GM21390 (cell line): ENCODE measurements around the gene ESPN.
"Not testable (repeated sequence)": the region's sequence is repeated elsewhere in the genome, so short reads cannot be mapped to it uniquely, and the experiment has no call there.

Experiments used
- ATAC-seq: cut with Tn5 transposase; IDR thresholded peaks from one replicate; pipeline ENCODE4 v1.9.1; 2021; ENCODE audit not compliant: unreplicated experiment

ESPN gene

DNA sequence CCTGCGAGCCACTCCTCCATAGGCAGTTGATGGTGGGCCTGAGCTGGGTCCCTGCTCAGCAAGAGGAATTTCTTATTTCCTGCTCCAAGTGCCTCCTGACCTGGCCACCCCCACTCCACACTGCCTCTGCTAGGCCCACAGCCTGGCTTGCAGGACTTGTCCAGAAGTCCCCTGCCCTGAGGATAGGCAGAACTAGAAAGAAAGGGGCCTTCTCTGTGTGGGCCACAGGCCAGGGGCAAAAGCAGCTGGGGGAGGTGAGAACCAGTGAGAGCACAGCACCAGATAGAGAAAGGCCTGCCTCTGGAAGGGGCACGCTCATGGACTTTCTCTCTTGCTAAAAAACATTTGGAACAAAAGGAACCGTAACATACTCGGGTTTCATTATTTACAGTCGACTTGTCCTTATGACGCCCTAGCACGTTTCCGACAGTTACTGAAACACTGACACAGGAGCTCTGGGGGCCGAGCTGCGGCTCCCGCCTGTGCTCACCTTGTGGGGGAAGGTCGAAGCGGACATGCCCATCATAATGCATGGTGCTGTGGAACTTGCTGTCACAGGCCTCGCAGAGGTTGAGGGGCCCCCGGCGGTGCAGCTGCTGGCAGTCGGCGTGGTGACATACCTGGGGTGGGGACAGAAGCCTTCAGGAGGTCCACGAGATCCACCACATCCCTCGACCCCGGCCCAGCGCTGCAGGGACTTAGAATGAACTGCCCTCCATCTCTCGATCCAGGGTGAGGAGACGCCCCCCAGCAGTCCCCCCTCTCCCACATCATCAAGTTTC, 52.7 kb downstream of the ESPN start:
- ATAC-seq, result no peak

DNA sequence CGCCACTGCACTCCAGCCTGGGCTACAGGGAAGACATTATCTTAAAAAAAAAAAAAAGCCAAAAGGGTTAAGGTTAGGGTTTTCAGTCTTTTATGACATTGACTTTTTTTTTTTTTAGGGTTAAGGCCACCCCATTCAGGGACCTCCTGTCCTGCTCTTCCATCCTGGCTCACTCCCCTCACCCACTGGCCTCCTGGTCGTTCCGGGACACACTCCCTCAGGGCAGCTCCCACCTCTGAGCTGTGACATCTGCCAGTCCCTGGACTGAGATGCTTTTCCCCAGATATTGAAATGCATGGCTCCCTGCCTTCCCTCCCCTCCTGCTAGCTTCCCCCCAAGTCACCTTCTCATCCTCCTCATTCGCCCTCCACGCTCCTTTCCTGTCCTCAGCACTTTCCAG, 57.2 kb downstream of the ESPN start:
- no peak for ATAC-seq

DNA sequence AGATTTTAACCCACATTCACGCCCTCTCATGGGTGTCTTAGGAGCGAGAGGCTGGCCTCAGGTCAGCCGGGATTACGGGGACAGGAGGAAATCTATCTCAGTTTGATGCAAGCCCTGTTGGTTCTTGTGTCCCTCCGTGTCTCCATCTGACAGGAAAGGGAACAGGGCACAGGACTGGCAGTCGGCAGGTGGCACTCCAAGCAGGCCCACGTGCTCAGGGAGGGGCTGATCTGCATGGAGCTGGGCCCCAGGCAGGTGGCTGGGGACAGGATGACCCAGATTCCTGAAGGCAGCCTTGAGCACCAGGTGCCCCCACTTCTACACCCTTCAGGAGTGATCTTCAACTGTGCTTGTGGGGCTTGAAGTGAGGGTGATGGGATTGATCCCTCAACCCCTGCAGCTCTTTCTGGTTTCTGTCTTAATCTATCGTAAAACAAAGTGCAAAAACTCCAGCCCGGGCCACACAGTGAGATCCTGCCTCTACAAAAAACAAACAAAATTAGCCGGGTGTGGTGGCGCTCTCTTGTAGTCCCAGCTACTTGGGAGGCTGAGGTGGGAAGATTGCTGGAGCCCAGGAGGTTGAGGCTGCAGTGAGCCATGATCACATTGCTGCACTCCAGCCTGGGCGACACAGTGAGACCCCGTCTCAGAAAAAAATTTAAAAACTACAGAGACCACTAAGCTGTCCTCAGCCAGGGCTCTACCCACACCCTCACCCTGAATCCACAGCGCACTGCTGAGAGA, 58.6 kb downstream of the ESPN start:
- no peak for ATAC-seq

DNA sequence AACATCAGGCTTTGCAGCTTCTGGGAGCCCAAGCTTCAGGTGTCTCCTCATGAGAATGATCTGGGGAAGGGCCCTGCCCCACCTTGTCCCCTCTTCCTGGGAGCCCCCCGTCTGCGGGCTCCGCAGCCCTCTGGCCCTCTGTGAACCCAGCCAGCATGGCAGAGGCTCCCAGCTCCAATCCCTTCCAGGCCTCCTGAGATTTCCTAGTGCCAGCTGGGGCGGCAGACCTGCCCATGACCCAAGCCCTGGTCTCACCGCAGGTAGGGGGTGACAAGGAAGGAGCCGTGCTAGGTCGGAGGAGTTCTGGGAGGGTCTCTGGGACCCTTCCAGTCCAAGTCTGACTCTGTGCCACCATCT, 59.2 kb downstream of the ESPN start:
- no peak for ATAC-seq

DNA sequence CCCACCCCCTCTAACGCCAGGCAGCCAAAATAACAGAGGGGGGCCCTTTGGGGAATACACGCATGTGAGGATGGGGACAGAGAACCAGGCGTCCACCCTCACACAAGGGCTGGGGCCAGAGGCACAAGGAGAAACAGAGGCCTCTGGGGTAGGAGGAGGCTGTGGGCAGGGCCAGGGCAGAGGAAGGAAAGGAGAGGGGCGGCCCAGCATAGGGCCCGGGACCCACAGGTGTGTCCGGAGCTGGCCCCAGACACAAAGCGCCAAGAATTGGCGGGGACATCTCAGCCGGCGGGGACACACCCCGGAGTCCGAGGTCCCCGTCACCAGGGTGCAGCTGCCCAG, 60.2 kb downstream of the ESPN start:
- ATAC-seq, result no peak

DNA sequence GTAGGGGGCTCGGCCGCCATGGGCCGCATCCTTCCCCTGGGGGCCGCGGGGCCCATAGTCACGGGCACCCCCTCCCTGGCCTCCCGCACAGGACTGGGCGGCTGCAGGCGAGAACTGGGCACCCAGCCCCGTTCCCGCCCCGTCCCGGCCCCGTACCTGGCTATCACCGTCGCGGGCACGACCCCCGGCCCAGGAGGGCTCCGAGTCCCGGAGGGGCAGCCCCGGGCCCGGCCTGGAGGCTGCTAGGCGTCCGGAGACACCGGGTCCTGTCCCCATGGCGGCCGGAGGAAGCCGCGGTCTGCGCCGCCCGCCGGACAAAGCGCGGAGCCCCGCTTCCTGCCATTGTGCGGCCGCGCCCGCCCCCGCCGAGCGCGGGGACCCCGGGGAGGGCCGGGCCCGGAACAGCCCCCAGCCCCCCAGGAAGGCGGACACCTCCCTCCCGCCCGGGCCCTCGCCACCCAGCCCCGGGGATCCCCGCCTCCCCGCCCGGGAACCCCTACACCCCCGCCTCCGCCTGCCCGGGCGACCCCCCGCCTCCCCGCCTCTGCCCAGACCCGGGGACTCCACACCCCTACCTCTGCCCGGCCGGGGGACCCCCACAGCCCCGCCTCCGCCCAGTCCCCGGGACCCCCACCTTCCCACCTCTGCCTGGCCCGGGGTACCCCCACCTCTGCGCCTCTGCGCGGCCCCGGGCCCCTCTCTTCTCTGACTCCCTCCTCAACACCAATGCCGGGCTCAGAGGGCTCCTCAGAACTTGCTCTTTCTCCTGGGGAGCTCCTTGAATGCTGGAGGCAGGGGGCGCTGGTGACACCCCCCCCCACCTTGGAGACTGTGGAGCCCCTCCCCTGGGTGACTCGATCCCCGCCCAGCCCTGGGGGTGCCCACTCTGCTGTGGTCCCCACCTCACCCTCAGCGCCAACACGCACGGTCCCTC, 60.9 kb downstream of the ESPN start:
- no peak for ATAC-seq

DNA sequence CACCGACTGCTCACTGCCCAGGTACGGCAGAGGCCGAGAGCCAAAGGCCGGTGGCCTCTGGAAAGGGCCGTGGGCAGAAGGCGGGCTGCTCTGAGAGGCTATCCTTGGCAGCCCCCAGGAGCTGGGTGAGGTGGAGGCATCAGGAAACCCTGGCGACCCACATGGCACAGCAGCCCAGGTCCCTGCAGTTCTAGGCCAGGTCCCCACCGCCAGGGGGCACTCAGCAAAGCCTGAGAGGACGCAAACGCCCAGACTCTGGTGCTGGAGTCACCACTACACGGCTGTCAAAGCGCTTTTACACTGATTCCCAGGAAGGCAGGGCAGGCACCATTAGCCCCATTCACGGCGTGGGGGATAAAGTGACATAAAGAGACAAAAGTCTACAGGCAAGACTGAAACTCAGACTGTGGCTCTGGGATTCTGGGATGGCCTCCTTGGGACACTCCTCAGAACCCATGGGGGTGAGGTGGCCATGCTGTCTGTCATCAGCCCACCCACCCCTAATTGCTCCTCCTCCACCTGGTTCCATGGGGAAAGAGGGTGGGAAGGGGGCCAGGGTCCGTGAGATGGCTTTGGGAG, 61.9 kb downstream of the ESPN start:
- peak; percentile 46 for ATAC-seq

DNA sequence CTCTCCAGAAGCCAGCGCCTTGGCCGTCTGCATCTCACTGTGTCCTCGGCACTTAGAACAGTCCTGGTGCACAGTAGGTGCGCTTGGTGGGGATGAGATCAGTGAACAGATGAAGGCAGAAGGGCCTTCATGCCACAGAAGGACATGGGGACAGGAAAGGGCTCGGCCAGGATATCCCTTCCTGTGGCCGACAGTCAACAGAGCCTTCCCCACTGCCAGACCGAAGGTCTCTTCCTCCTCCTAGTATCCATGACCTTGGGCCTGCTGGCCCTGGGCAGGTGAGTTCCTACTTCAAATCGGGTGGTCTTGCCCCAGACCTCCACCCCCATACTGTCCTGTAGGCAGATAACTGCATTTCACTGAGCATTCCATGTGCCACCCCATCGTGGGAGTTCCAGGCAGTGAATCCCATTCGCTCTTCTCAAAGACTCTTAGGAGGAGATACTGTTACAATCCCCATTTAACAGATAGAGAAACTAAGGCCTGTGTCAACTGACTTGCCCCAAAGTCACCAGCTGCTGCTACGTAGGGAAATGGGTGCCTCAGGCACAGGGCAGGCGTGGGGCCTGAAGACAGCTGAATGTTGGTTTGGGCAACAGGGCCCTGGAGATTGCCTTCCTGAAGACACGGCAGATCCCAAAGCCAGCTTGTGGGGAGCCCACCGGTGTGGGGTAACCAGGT, 63.4 kb downstream of the ESPN start:
- no peak for ATAC-seq

DNA sequence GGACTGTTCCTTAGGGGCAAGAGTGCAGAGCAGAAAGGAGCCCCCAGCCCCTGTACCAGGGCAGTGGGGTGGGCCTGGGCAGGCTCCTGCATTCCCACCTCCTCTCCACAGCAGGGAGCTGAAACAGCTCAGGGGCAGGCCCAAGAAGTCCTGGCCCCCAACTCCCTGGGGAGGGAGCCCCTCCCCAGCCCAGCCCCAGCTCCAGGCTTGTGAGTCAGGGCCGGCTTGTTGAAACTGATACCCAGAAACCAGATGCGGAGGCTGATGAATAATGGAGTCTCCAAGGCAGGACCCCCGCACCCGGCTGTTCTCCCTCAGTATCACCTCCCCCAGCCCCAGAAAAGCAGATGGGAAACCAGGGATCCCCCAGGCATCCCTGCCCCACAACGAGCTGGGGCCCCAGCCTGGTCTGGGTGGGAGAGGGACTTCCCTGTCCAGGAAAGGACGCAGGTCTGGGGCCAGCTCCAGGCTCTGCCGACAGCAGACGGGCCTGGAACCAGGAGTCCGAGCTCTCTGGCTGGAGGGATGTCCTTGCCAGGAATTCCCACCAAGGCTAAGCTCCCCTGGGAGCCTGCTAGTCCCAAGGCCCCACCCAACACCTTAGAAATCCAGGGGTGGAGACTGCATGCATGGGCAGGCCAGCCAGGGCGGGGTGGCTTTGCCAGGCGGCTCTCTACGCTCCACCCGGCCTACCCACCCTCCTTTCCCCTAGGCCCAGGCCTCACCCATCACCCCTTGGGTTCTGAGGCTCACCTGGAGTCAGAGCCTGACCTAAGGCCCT, 64.2 kb downstream of the ESPN start:
- ATAC-seq, result no peak

DNA sequence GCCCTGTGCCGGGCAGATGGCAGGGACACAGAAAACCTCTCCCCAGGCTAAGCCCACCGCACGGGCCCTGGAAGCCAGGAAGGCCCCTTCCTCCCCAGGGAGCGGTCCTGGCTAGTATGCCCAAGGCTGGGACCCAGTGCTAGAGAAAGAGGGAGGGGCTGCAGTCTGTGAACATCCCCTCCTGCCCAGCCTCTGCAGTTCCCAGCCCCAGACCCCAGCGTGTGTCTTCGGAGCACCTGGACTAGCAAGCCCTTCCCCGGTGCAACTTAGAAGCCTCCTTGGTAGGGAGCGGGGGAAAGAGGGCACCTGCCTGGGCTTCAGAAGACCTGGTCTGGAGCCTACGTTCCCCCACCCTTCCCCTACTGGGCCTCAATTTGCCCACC, 64.8 kb downstream of the ESPN start:
- ATAC-seq, result no peak

DNA sequence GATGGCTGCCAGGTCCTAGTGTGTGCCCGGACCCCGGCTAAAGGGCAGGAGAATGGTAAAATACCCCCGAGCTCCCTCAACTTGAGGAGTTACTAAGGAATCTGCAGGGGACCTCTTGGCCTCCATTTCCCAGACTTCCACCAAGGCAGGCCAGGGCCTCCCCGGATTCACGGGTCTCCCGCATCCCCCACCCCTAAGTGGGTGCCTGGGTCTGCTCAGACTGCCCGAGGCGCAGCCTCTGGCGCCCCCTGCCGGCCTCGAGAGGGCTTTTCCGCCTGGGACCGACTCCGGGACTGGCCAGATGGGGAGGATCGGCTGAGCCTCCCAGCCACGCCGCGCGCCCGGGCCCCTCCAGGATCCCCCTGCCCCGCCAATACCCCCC, 65.2 kb downstream of the ESPN start:
- peak; percentile 61 for ATAC-seq

DNA sequence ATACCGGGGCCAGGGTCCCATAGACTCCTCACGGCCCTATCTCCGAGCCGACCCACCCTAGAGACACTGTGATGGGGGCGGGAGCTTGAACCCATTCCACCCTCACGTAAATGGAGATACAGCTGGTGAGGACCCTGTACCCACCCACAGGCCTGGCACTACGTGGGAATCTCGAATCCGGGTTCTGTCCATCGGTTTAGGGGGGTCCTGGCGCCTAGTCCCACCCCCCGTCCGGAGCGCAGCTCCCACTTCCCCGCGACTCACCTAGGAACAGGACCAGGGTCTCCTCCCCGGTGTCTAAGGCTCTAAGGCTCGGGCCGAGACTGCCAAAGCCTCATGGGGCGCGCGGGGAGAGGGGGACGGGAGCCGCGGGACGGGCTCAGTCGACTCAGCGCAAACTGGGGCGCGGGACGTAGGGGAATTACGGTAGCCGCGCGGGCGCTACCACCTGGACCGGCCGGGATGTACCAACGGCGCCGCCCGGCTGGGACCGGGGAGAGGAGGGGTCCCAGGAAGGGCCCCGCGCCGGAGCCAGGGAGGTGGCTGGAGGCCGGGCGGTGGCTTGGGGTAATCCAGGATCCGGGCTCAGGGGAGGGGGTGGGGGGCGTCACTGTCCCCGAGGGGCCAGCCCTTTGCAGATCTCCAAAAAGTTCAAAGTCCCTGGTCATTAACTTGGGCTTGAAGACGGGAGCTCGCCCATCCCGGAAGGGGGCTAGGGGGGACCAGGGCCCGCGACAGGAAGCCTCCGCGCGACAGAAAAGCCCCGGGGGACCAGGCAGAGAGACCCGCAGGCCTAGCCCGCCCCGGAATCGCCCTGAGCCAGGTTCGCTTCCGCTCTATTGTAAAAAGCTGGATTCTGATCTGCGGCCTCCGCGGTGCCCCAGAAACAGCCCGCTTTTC, 65.9 kb downstream of the ESPN start:
- ATAC-seq, result peak; percentile 43

DNA sequence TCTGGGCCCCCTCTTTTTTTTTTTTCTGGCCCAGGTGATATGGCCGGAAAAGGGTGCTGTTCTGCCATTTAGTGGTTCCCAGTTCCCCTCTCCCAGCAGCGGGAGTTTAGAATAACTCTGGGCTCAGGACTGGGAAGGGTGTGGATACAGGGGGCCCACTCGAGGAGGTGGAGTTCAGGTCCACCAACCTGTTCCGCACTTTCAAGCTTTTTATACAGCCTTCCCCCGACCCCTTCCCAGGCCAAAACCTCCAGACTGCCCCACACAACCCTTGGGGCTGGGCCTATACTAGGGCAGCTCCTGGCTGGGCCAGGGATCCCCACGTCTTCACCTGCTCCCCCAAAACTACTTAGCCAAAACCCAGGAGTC, 66.5 kb downstream of the ESPN start:
- no peak for ATAC-seq

DNA sequence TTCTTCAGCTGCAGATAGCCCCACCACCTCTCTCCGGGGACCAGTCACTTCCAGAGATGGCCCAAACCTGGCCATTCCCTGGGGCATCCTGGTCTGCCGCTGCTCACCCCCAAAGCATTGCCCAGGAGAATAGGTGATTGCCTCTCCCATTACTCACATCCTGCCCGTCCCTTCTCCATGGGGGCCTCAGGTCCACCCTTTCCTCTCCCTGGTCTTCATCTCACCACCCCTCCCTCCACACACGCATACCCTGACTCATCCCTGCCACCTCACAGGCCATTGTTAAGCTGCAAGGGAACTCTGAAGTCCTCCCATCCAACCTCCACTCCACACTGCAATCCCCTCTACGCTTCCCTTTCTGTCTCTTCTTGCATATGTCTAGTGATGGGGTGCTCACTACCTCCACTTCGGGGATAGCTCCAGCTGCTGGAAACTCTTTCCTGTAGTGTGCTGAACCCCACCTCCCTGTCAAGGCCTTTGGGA, 66.9 kb downstream of the ESPN start, which contains the start of gene PLEKHG5:
TSS of gene PLEKHG5 (minus strand) at position 188 of the 483 bp plus-strand sequence. CDS start 14,096 bp downstream, outside the sequence.
- ATAC-seq, result no peak

DNA sequence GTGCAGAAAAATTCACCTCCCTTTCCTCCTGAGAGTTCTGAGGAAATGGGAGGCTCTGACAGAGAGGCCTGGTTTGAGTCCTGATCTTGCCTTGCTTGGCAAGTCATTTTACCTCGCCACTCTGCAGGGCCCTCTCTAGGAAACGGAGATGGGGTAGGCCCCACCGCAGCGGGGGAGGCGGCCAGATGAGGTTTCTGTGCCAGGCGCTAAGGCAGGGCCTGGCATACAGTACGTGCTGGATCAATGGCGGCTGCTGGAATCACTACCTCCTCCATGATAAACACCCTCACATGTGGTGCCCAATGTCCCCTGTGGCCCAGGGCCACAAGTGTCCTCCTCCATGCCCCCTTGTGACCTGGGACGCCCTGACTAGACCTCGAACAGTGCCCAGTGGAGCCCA, 67.4 kb downstream of the ESPN start:
- ATAC-seq, result no peak

DNA sequence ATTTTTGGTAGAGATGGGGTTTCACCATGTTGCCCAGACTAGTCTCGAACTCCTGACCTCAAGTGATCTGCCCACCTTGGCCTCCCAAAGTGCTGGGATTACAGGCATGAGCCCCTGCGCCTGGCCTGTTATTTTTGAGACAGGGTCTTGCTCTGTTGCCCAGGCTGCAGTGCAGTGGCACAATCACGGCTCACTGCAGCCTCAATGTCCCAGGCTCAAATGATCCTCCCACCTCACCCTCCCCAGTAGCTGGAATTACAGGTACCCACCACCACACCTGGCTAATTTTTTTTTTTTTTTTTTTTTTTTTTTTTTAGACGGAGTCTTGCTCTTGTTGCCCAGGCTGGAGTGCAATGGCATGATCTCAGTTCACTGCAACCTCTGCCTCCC, 69.3 kb downstream of the ESPN start:
- not testable (repeated sequence) for ATAC-seq

DNA sequence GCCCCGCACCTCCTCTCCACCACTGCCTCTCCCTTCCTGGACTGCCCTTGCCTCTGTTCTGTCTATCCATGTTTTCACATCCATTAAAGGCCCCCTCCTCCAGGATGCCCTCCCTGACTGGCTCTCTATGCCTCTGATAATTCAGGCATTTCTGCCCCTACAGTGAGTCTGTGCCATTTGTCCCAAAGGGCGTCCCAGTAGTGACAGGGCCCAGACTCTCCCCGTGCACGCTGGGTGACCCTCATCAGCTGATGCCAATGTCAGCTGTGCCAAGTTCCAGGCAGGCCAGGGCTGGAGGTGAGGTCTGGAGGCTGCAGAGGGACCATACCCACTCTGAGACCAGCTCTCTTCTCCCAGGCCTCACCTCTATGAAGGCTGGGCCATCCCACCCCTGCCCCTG, 70.1 kb downstream of the ESPN start:
- ATAC-seq, result no peak

DNA sequence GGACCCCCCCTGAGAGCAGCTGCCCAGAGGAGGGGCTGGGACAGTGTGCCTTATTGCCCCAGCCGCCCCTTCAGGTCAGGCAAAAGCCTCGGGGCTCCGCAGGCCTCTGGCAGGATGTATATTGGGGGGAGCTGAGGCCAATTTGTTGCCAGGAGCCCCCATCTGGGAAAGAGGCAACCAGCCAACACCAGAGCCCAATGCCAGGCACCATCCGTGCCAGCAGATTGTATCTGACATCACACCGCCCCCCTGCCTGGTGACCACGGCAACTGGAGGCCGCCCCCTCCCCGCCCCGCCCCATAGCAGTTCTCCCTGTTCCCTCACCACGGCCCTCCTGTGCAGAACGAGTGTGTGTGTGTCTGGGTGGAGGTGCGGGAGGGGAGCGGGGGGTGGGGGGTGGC, 70.5 kb downstream of the ESPN start:
- ATAC-seq, result no peak
